DOHH2 (cell line): ENCODE measurements around the gene CCDC78.

Experiments
- H3F3A ChIP-seq: fragments of 200-600 bp; sonication (generic), shearing (Covaris generic); 2 replicates; pipeline ENCODE4 v1.6.0; 2016; ENCODE audit warnings: antibody characterized with exemption, mild to moderate bottlenecking; ENCODE audit not compliant: control insufficient read depth, insufficient read depth
- H3K27ac ChIP-seq: fragments of 200-600 bp; sonication (generic); 2 replicates; pipeline ENCODE4 v1.5.1; 2014; ENCODE audit warnings: low read depth, mild to moderate bottlenecking, low read length, moderate library complexity
- H3K27me3 ChIP-seq: fragments of 200-600 bp; sonication (generic); 2 replicates; pipeline ENCODE4 v1.6.1; 2014; ENCODE audit warnings: mild to moderate bottlenecking, low read length, mixed read lengths; ENCODE audit not compliant: control insufficient read depth
- H3K36me3 ChIP-seq: fragments of 200-600 bp; sonication (generic); 2 replicates; pipeline ENCODE4 v1.6.1; 2014; ENCODE audit warnings: mild to moderate bottlenecking, low read length, moderate library complexity, mixed read lengths; ENCODE audit not compliant: control insufficient read depth
- H3K4me1 ChIP-seq: fragments of 200-600 bp; sonication (generic); 2 replicates; pipeline ENCODE4 v1.6.1; 2014; ENCODE audit warnings: mild to moderate bottlenecking, low read length, mixed read lengths; ENCODE audit not compliant: control insufficient read depth
- H3K4me2 ChIP-seq: fragments of 200-600 bp; sonication (generic); 2 replicates; pipeline ENCODE4 v1.6.0; 2014; ENCODE audit warnings: mild to moderate bottlenecking, low read length, moderate library complexity
- H3K4me3 ChIP-seq: fragments of 200-600 bp; sonication (generic); 2 replicates; pipeline ENCODE4 v1.5.1; 2014; ENCODE audit warnings: mild to moderate bottlenecking, low read length, mixed read lengths
- H3K79me2 ChIP-seq: fragments of 200-600 bp; sonication (generic); 2 replicates; pipeline ENCODE4 v1.6.1; 2014; ENCODE audit warnings: mild to moderate bottlenecking, low read length, mixed read lengths; ENCODE audit not compliant: control insufficient read depth
- H3K9me2 ChIP-seq: fragments of 200-600 bp; sonication (generic); replicated peaks from 2 replicates; pipeline ENCODE4 v1.6.1; 2014; ENCODE audit warnings: mild to moderate bottlenecking, low read length, mixed read lengths; ENCODE audit not compliant: control insufficient read depth
- H3K9me3 ChIP-seq: fragments of 200-600 bp; sonication (generic); 2 replicates; pipeline ENCODE4 v1.6.1; 2014; ENCODE audit warnings: antibody characterized with exemption, low read length, mixed read lengths; ENCODE audit not compliant: control insufficient read depth, insufficient read depth
- H4K20me1 ChIP-seq: fragments of 200-600 bp; sonication (generic); 2 replicates; pipeline ENCODE4 v1.6.0; 2014; ENCODE audit warnings: low read depth, mild to moderate bottlenecking, antibody characterized with exemption, low read length, moderate library complexity; ENCODE audit not compliant: control insufficient read depth, insufficient read depth
- EZH2phosphoT487 ChIP-seq: fragments of 200-600 bp; sonication (generic); IDR thresholded peaks from 2 replicates; pipeline ENCODE4 v1.6.1; 2017; ENCODE audit warnings: borderline replicate concordance, mild to moderate bottlenecking, antibody characterized with exemption, low read length, moderate library complexity, mixed read lengths
- TF ChIP-seq, protein P1 (sequence below): fragments of 200-600 bp; sonication (generic); IDR thresholded peaks from one replicate; pipeline ENCODE4 v1.5.1; 2014; ENCODE audit warnings: antibody characterized with exemption, mild to moderate bottlenecking, low read depth, low read length; ENCODE audit not compliant: poor library complexity, severe bottlenecking

CCDC78 gene

DNA sequence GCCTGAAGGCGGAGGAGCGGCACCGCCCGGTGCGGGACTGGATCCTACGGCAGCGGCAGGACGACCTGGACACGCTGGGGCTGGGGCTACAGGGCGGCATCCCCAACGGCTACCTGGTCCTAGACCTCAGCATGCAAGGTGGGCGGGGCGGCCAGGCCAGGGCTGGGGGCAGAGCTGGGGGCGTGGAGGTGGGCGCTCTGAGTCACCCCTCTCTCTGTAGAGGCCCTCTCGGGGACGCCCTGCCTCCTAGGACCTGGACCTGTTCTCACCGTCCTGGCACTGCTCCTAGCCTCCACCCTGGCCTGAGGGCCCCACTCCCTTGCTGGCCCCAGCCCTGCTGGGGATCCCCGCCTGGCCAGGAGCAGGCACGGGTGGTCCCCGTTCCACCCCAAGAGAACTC, 42.2 kb upstream of the CCDC78 start:
- Histone ChIP-seq H3K9me2 (no peaks in the 10 kb centered on the region), H3K36me3 (no peaks in the 10 kb centered on the region), H3K4me3 (no peak overlapping the region), H3K27me3 (no peaks in the 10 kb centered on the region), H3F3A (no peaks in the 10 kb centered on the region), H3K4me2 (no peak overlapping the region), H3K4me1 (no peaks in the 10 kb centered on the region), H4K20me1 (no peaks in the 10 kb centered on the region), H3K27ac (no peak overlapping the region), H3K79me2 (no peaks in the 10 kb centered on the region), H3K9me3 (no peaks in the 10 kb centered on the region)
- TF ChIP-seq, protein P1, sequence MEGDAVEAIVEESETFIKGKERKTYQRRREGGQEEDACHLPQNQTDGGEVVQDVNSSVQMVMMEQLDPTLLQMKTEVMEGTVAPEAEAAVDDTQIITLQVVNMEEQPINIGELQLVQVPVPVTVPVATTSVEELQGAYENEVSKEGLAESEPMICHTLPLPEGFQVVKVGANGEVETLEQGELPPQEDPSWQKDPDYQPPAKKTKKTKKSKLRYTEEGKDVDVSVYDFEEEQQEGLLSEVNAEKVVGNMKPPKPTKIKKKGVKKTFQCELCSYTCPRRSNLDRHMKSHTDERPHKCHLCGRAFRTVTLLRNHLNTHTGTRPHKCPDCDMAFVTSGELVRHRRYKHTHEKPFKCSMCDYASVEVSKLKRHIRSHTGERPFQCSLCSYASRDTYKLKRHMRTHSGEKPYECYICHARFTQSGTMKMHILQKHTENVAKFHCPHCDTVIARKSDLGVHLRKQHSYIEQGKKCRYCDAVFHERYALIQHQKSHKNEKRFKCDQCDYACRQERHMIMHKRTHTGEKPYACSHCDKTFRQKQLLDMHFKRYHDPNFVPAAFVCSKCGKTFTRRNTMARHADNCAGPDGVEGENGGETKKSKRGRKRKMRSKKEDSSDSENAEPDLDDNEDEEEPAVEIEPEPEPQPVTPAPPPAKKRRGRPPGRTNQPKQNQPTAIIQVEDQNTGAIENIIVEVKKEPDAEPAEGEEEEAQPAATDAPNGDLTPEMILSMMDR = no peak
- TF ChIP-seq EZH2phosphoT487 = no peak

DNA sequence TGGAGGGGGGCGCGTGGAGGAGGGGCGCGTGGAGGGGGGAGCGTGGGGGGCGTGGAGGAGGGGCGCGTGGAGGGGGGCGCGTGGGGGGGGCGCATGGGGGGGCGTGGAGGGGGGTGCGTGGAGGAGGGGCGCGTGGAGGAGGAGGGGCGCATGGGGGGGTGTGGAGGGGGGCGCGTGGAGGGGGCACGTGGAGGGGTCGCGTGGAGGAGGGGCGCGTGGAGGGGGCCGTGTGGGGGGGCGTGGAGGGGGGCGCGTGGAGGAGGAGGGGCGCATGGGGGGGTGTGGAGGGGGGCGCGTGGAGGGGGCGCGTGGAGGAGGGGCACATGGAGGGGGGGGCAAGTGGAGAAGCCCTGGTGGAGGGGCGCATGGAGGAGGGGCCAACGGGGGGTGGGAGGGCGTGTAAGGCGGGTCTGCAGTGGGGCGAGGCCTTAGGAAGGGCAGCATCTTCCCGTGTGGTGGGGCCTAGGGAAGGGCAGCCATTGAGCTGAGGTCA, 41.5 kb upstream of the CCDC78 start:
- H3F3A ChIP-seq = no peaks in the 10 kb centered on the region
- no peak for TF ChIP-seq EZH2phosphoT487
- TF ChIP-seq, protein P1 = no peak
- H3K9me2 ChIP-seq = no peaks in the 10 kb centered on the region

DNA sequence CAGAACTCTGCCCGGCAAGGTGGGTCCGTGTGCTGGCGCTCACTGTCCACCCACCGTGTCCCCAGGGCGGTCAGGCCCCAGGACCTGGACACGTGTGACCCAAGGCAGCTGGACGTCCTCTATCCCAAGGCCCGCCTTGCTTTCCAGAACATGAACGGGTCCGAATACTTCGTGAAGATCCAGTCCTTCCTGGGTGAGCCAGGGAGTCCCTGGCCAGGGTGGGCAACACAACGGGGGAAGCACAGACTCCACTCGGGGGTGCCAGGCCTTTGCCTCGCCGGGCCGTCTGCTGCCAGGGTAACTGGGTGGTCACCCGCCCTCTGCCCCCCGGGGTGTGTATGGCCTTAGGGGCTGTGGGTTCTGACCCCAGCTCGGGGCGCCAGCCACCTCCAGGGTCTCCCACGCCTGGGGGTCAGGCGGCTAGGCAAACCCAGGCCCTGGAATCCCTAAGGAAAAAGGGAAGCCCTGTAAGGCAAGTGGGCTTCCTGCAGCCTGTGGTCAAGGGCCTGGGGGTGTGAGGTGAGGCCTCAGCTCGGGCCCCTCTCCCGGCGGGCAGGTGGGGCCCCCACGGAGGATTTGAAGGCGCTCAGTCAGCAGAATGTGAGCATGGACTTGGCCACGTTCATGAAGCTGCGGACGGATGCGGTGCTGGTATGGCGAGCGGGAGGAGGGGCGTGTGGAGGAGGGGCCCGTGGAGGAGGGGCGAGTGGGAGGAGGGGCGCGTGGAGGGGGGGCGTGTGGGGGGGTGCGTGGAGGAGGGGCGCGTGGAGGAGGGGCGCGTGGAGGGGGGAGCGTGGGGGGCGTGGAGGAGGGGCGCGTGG, 40.8 kb upstream of the CCDC78 start:
- H3K4me1 ChIP-seq = no peaks in the 10 kb centered on the region
- TF ChIP-seq, protein P1 = no peak
- TF ChIP-seq EZH2phosphoT487 = no peak

More for the DNA sequence above, 41.5 kb upstream of the CCDC78 start:
- no peak overlapping the region for H3K4me3 ChIP-seq
- no peaks in the 10 kb centered on the region for H4K20me1 ChIP-seq
- H3K36me3 ChIP-seq = no peaks in the 10 kb centered on the region
- H3K27ac ChIP-seq = no peak overlapping the region
- H3K4me1 ChIP-seq = no peaks in the 10 kb centered on the region
- H3K4me2 ChIP-seq = no peak overlapping the region
- no peaks in the 10 kb centered on the region for H3K27me3 ChIP-seq
- H3K79me2 ChIP-seq = no peaks in the 10 kb centered on the region
- no peaks in the 10 kb centered on the region for H3K9me3 ChIP-seq

More for the DNA sequence above, 40.8 kb upstream of the CCDC78 start:
- Histone ChIP-seq H3F3A (no peaks in the 10 kb centered on the region), H3K27me3 (no peaks in the 10 kb centered on the region), H3K9me2 (no peaks in the 10 kb centered on the region), H3K9me3 (no peaks in the 10 kb centered on the region), H3K27ac (no peak overlapping the region), H3K36me3 (no peaks in the 10 kb centered on the region), H3K79me2 (no peaks in the 10 kb centered on the region), H3K4me2 (no peak overlapping the region), H3K4me3 (no peak overlapping the region), H4K20me1 (no peaks in the 10 kb centered on the region)
